IMR-90 (cell line): ENCODE measurements around the gene MCUB. TPM values are rescaled to one million over a fixed set of nuclear protein-coding genes. Genes with fewer than 3 reads are reported as not detected.
"Not testable (repeated sequence)": the region's sequence is repeated elsewhere in the genome, so short reads cannot be mapped to it uniquely, and the experiment has no call there.

ENCODE experiments used
- ATAC-seq: fragments of 200-7000 bp; cut with Tn5 transposase; 2 replicates; pipeline ENCODE4 v1.9.1; 2020; ENCODE audit warnings: low read depth, mild to moderate bottlenecking, moderate library complexity
- BruUV-seq: library from RNA; stranded (reverse); fragments of 400-500 nt; replicated peaks from 2 replicates; lab custom pipeline; 2021; lab: Mats Ljungman, UMichigan
- CTCF ChIA-PET: fragments of 300-600 bp; formaldehyde crosslinking; extraction: SDS; loops from one replicate; lab custom pipeline; 2021; ENCODE audit warnings: antibody characterized with exemption; lab: Yijun Ruan, JAX
- POLR2A ChIA-PET: fragments of 300-600 bp; sonication (Branson Sonifier 250); formaldehyde crosslinking; loops from one replicate; lab custom pipeline; 2022; ENCODE audit warnings: antibody characterized with exemption; ENCODE audit not compliant: unreplicated experiment; lab: Charles Lee
- DNase-seq: peaks from one replicate; pipeline ENCODE4 v3.0.0; 2013
- H2AFZ ChIP-seq: replicated peaks from 2 replicates; pipeline ENCODE3; 2013; ENCODE audit warnings: low read length, mild to moderate bottlenecking; ENCODE audit not compliant: poor library complexity
- H2AK5ac ChIP-seq: 2 replicates; pipeline ENCODE4 v1.6.1; 2013; ENCODE audit warnings: low read depth, low read length, inconsistent platforms
- H2AK9ac ChIP-seq: replicated peaks from 2 replicates; pipeline ENCODE3; 2013; ENCODE audit warnings: mild to moderate bottlenecking, low read depth, low read length, moderate library complexity; ENCODE audit not compliant: poor library complexity
- H2BK120ac ChIP-seq: 2 replicates; pipeline ENCODE4 v1.6.1; 2013; ENCODE audit warnings: low read depth, low read length, inconsistent platforms
- H2BK15ac ChIP-seq: 3 replicates; pipeline ENCODE4 v1.6.1; 2013; ENCODE audit warnings: low read depth, low read length, inconsistent platforms
- H2BK20ac ChIP-seq: 2 replicates; pipeline ENCODE4 v1.6.1; 2013; ENCODE audit warnings: low read depth, mild to moderate bottlenecking, inconsistent platforms, low read length, moderate library complexity
- H2BK5ac ChIP-seq: 2 replicates; pipeline ENCODE4 v1.6.1; 2013; ENCODE audit warnings: mild to moderate bottlenecking, low read depth, low read length, inconsistent platforms; ENCODE audit not compliant: poor library complexity, severe bottlenecking
- H3K14ac ChIP-seq: replicated peaks from 2 replicates; pipeline ENCODE4 v1.6.1; 2013; ENCODE audit warnings: low read depth, low read length, inconsistent platforms
- H3K18ac ChIP-seq: 2 replicates; pipeline ENCODE4 v1.6.1; 2013; ENCODE audit warnings: low read depth, low read length, control low read depth
- H3K23ac ChIP-seq: 2 replicates; pipeline ENCODE4 v1.6.1; 2013; ENCODE audit warnings: low read depth, low read length, inconsistent platforms
- H3K27ac ChIP-seq: 2 replicates; pipeline ENCODE4 v1.5.1; 2013; ENCODE audit warnings: mild to moderate bottlenecking, control low read depth, low read length; ENCODE audit not compliant: insufficient read depth
- H3K27me3 ChIP-seq: 2 replicates; pipeline ENCODE4 v1.6.1; 2013; ENCODE audit warnings: low read length; ENCODE audit not compliant: control insufficient read depth, insufficient read depth
- H3K36me3 ChIP-seq: 2 replicates; pipeline ENCODE4 v1.6.1; 2013; ENCODE audit warnings: low read length, mixed read lengths; ENCODE audit not compliant: control insufficient read depth, insufficient read depth
- H3K4ac ChIP-seq: 2 replicates; pipeline ENCODE4 v1.6.1; 2013; ENCODE audit warnings: low read depth, low read length, inconsistent platforms
- H3K4me1 ChIP-seq: 2 replicates; pipeline ENCODE4 v1.6.1; 2013; ENCODE audit warnings: low read length, mixed read lengths; ENCODE audit not compliant: control insufficient read depth, insufficient read depth
- H3K4me2 ChIP-seq: 2 replicates; pipeline ENCODE4 v1.6.1; 2013; ENCODE audit warnings: low read depth, mild to moderate bottlenecking, control low read depth, low read length, moderate library complexity
- H3K4me3 ChIP-seq: 2 replicates; pipeline ENCODE4 v1.5.1; 2013; ENCODE audit warnings: low read depth, mild to moderate bottlenecking, control low read depth, low read length, moderate library complexity; ENCODE audit not compliant: insufficient read depth
- H3K56ac ChIP-seq: 2 replicates; pipeline ENCODE4 v1.6.1; 2013; ENCODE audit warnings: low read length, inconsistent platforms; ENCODE audit not compliant: insufficient read depth; ENCODE audit errors: extremely low read depth
- H3K79me1 ChIP-seq, 2 experiments: 2 replicates each; pipeline ENCODE4 v1.6.1; 2013; ENCODE audit warnings: low read length in 2 of 2, inconsistent platforms in 1 of 2, low read depth in 1 of 2
- H3K9ac ChIP-seq: 2 replicates; pipeline ENCODE4 v1.6.1; 2013; ENCODE audit warnings: low read depth, low read length, control low read depth
- H3K9me1 ChIP-seq: 2 replicates; pipeline ENCODE4 v1.6.1; 2013; ENCODE audit warnings: low read length, inconsistent platforms; ENCODE audit not compliant: insufficient read depth
- H3K9me3 ChIP-seq: 2 replicates; pipeline ENCODE4 v1.6.1; 2013; ENCODE audit warnings: low read length; ENCODE audit not compliant: control insufficient read depth, insufficient read depth
- H4K20me1 ChIP-seq: 2 replicates; pipeline ENCODE4 v1.6.1; 2013; ENCODE audit warnings: low read length, inconsistent platforms; ENCODE audit not compliant: insufficient read depth
- H4K5ac ChIP-seq: 2 replicates; pipeline ENCODE4 v1.6.1; 2013; ENCODE audit warnings: mild to moderate bottlenecking, low read depth, low read length, control low read depth
- H4K8ac ChIP-seq, 2 experiments: 2 replicates each; pipeline ENCODE4 v1.6.1; 2013; ENCODE audit warnings: low read depth in 2 of 2, low read length in 2 of 2, control low read depth in 1 of 2, inconsistent platforms in 1 of 2
- H4K91ac ChIP-seq: 2 replicates; pipeline ENCODE4 v1.6.1; 2013; ENCODE audit warnings: low read depth, low read length, inconsistent platforms; ENCODE audit not compliant: insufficient read depth
- WGBS, 2 experiments: methylation state at CpG; one replicate each; pipeline versions ENCODE4 v1.1.5 to v1.1.7; 2013; ENCODE audit warnings: missing lambda C conversion rate in 2 of 2; ENCODE audit not compliant: insufficient read length in 1 of 2; ENCODE audit errors: extremely low coverage in 2 of 2; 5-methylcytosine and 5-hydroxymethylcytosine counted together
- dilution Hi-C: fragments of 300-500 bp; cut with HindIII; formaldehyde crosslinking; loops from one replicate; pipeline ENCODE4 v1.14.3; 2018; ENCODE audit warnings: low sequenced_read_pairs; ENCODE audit not compliant: unreplicated experiment
- in situ Hi-C: fragments of 300-500 bp; cut with MboI; formaldehyde crosslinking; loops from 3 replicates; pipeline ENCODE4 v1.14.3; 2019; ENCODE audit warnings: low sequenced_read_pairs, inconsistent platforms, mixed read lengths
- intact Hi-C: fragments of 100-400 bp; cut with micrococcal nuclease; formaldehyde crosslinking; loops from 2 replicates; pipeline ENCODE4 v1.10.0; 2022
- polyA plus RNA-seq, 3 experiments: library from polyadenylated mRNA; depleted of rRNA; stranded (reverse); fragments of >200 nt; gene quantifications; 2 replicates each; pipeline ENCODE4 v1.2.3, GENCODE V29; 2012; ENCODE audit warnings: low replicate concordance in 1 of 3
- total RNA-seq: library from RNA; depleted of rRNA; stranded (reverse); fragments of >200 nt; gene quantifications from 2 replicates; pipeline ENCODE4 v1.2.3, GENCODE V29; 2012

The MCUB gene
- total and polyA plus RNA-seq, 2 of the 4 experiments (the other 2 are of a cell fraction) = 18.5 to 20.4 TPM

DNA sequence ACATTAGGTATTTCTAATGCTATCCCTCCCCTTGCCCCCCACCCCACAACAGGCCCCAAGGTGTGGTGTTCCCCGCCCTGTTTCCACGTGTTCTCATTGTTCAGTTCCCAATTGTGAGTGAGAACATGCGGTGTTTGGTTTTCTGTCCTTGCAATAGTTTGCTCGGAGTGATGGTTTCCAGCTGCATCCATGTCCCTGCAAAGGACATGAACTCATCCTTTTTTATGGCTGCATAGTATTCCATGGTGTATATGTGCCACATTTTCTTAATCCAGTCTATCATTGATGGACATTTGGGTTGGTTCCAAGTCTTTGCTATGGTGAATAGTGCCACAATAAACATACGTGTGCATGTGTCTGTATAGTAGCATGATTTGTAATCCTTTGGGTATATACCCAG lies 20.0 kb downstream of the MCUB start:
- H4K8ac ChIP-seq, CTCF ChIA-PET, in situ Hi-C loops, H2AK5ac ChIP-seq, H3K4me1 ChIP-seq, H2AK9ac ChIP-seq, H4K20me1 ChIP-seq, H3K9ac ChIP-seq, H4K5ac ChIP-seq, BruUV-seq, H3K14ac ChIP-seq, intact Hi-C loops, ATAC-seq, H3K4ac ChIP-seq, H3K27ac ChIP-seq, H3K23ac ChIP-seq, H3K56ac ChIP-seq, H2BK20ac ChIP-seq, H2AFZ ChIP-seq, DNase-seq, H3K27me3 ChIP-seq, H3K18ac ChIP-seq, H3K36me3 ChIP-seq, H4K91ac ChIP-seq, H2BK5ac ChIP-seq, H2BK15ac ChIP-seq, H3K4me2 ChIP-seq, H3K4me3 ChIP-seq, H3K9me3 ChIP-seq, POLR2A ChIA-PET, H3K9me1 ChIP-seq, H2BK120ac ChIP-seq, dilution Hi-C loops, H3K79me1 ChIP-seq: not testable (repeated sequence)
- WGBS, 2 experiments = no CpG with 5 or more reads among the region's 5 CpGs
